GM23248 (cell line): ENCODE results near the gene TDRD12.

Source experiments
- EZH2 ChIP-seq: fragments of 200-600 bp; sonication (generic); IDR thresholded peaks from 2 replicates; pipeline ENCODE4 v1.6.1; 2018; ENCODE audit warnings: antibody characterized with exemption, mild to moderate bottlenecking; ENCODE audit not compliant: insufficient read depth, poor library complexity, severe bottlenecking
- EZH2phosphoT487 ChIP-seq: fragments of 200-600 bp; sonication (generic); IDR thresholded peaks from 2 replicates; pipeline ENCODE4 v1.6.1; 2018; ENCODE audit warnings: antibody characterized with exemption, moderate library complexity, mild to moderate bottlenecking, low read depth; ENCODE audit not compliant: insufficient read depth

GRCh38 chr19:32809254-32809653, 89.7 kb downstream of the TDRD12 start:
- TF ChIP-seq EZH2, result no peak
- TF ChIP-seq EZH2phosphoT487, result no peak
